Astrocyte (in vitro differentiated cells and primary cell): Measurements from ENCODE around the gene KPNA1.
"Not testable (repeated sequence)": the region's sequence is repeated elsewhere in the genome, so short reads cannot be mapped to it uniquely, and the experiment has no call there.

Source experiments
- CTCF ChIP-seq: IDR thresholded peaks from 2 replicates; pipeline ENCODE4 v1.5.1; 2011; ENCODE audit warnings: low read depth, mild to moderate bottlenecking, inconsistent platforms, low read length, moderate library complexity; ENCODE audit not compliant: insufficient read depth
- EZH2 ChIP-seq: IDR thresholded peaks from 2 replicates; pipeline ENCODE4 v1.6.1; 2012; ENCODE audit warnings: mild to moderate bottlenecking, low read length, inconsistent platforms; ENCODE audit not compliant: insufficient read depth

GRCh38 chr3:122444491-122444887 is 70.2 kb downstream of the KPNA1 start:
- TF ChIP-seq CTCF, EZH2: not testable (repeated sequence)
